Mucosa of descending colon (tissue), 3 donors: Measurements from ENCODE around the gene BCAT1. TPM values are rescaled to one million over a fixed set of nuclear protein-coding genes. Genes with fewer than 3 reads are reported as not detected.
A peak's percentile ranks its signal among the peaks of the same experiment; 100 is the strongest.

Experiments
- ATAC-seq: fragments of 200-7000 bp; cut with Tn5 transposase; one replicate; pipeline ENCODE4 v1.9.1; 2020; ENCODE audit warnings: mild to moderate bottlenecking, moderate library complexity
- DNase-seq, 3 donors: peaks; one replicate each; pipeline ENCODE4 v3.0.0-alpha.2; 2020
- H3K36me3 ChIP-seq: fragments of 200-600 bp; one replicate; pipeline ENCODE4 v1.8.0; 2021; ENCODE audit warnings: low read depth, mild to moderate bottlenecking
- H3K4me1 ChIP-seq: fragments of 200-600 bp; one replicate; pipeline ENCODE4 v1.8.0; 2021; ENCODE audit warnings: low read depth, mild to moderate bottlenecking
- H3K4me3 ChIP-seq: fragments of 200-600 bp; one replicate; pipeline ENCODE4 v1.8.0; 2021; ENCODE audit warnings: mild to moderate bottlenecking
- H3K9me3 ChIP-seq: fragments of 200-600 bp; one replicate; pipeline ENCODE4 v1.8.0; 2021; ENCODE audit warnings: mild to moderate bottlenecking
- CTCF ChIP-seq: fragments of 200-600 bp; IDR thresholded peaks from one replicate; pipeline ENCODE4 v1.8.0; 2022; ENCODE audit warnings: antibody characterized with exemption, mild to moderate bottlenecking
- intact Hi-C, 2 donors: fragments of 100-400 bp; cut with DNase I in 1 of 2; cut with micrococcal nuclease in 1 of 2; formaldehyde crosslinking; loops; one replicate each; pipeline versions ENCODE4 v1.11.0 to v1.11.1; 2022; cut with DNase I, micrococcal nuclease
- long read RNA-seq, 2 donors: library from polyadenylated mRNA; unstranded; transcript quantifications; one replicate each; pipeline ENCODE4 v2.0.0, GENCODE V29; 2019 to 2021
- total RNA-seq, 3 donors: library from RNA; stranded (reverse); fragmentation: NEBNext Ultra II Directional in 2 of 3; extraction: Animal tissue kit (Norgen Biotek cat#: 25700) in 2 of 3; gene quantifications; one replicate each; pipeline versions ENCODE4 v1.2.1 to v1.2.4, GENCODE V29; 2021 to 2023
- donor health status: DM: no; HTN: no; CAD: no; lungs with moderate emphysema.
- donor health status: DM: no; HTN: no; CAD: no.
- donor health status: DM: no; HTN: yes; CAD: no.

Gene BCAT1
- 10 to 100 TPM in 2 of 3 donors, 1 to 10 TPM in 1; 5.3 to 19.7 (median 11.1) TPM for total RNA-seq
- long read RNA-seq, donor 1, full-length matches to known transcripts: 8 of 10 reads
- long read RNA-seq, donor 1, partial matches to known transcripts: 0 of 10 reads
- long read RNA-seq, donor 1, other reads (novel, unspliced or antisense): 2 of 10 reads
- long read RNA-seq, donor 2, full-length matches to known transcripts: 1 of 3 reads
- long read RNA-seq, donor 2, partial matches to known transcripts: 0 of 3 reads
- long read RNA-seq, donor 2, other reads (novel, unspliced or antisense): 2 of 3 reads

GRCh38 chr12:24948757-24949722 is at the start of gene BCAT1:
Gene BCAT1 (minus strand): TSS chr12:24949101. CDS start chr12:24948932, 169 bp downstream.
- intact Hi-C loops: no loop called here
- Histone ChIP-seq H3K9me3 (no peaks in the 10 kb centered on the region), H3K4me3 (no peak within 1 kb of the TSS), H3K4me1 (no peaks in the 10 kb centered on the region), H3K36me3 (no peaks in the 10 kb centered on the region)
- peak; percentile 73 for ATAC-seq
- TF ChIP-seq CTCF: no peak
- peak; percentile 40 to 78 (median 43) for DNase-seq

GRCh38 chr12:24997970-24998582 is 49.2 kb upstream of the BCAT1 start:
- TF ChIP-seq CTCF: no peak
- ATAC-seq (peak; percentile 63), DNase-seq (no peak)
- H3K4me3 ChIP-seq: no peak overlapping the region
- H3K36me3 ChIP-seq: no peaks in the 10 kb centered on the region
- intact Hi-C loops: no loop called here
- H3K9me3 ChIP-seq: no peaks in the 10 kb centered on the region
- H3K4me1 ChIP-seq: no peaks in the 10 kb centered on the region

- Histone ChIP-seq H3K9me3 (no peaks in the 10 kb centered on the region), H3K4me3 (no peak overlapping the region), H3K36me3 (no peaks in the 10 kb centered on the region), H3K4me1 (no peaks in the 10 kb centered on the region)
- DNase-seq (no peak), ATAC-seq (no peak)
- TF ChIP-seq CTCF: no peak
- intact Hi-C loops: no loop called here
These were observed 48.6 kb upstream of the BCAT1 start for GRCh38 chr12:24997496-24997895.

- H3K4me3 ChIP-seq: no peak overlapping the region
- TF ChIP-seq CTCF: no peak
- ATAC-seq (no peak), DNase-seq (no peak)
- H3K4me1 ChIP-seq: no peaks in the 10 kb centered on the region
- H3K36me3 ChIP-seq: no peaks in the 10 kb centered on the region
- intact Hi-C loops: no loop called here
- H3K9me3 ChIP-seq: no peaks in the 10 kb centered on the region
These were observed 47.9 kb upstream of the BCAT1 start for GRCh38 chr12:24996820-24997219.

- intact Hi-C loops: no loop called here
- Histone ChIP-seq H3K9me3 (no peaks in the 10 kb centered on the region), H3K4me1 (no peaks in the 10 kb centered on the region), H3K36me3 (no peaks in the 10 kb centered on the region), H3K4me3 (no peak overlapping the region)
- ATAC-seq (peak; percentile 48), DNase-seq (no peak)
- TF ChIP-seq CTCF: no peak
These were observed 47.3 kb upstream of the BCAT1 start for GRCh38 chr12:24996102-24996797.
